ENCODE data around the gene DSG3. TPM values are rescaled to one million over a fixed set of nuclear protein-coding genes. Genes with fewer than 3 reads are reported as not detected.
"Not testable (repeated sequence)": the region's sequence is repeated elsewhere in the genome, so short reads cannot be mapped to it uniquely, and the experiment has no call there.

DSG3 gene
- total RNA-seq, 6 donors from 2014 or later: not detected

- Histone ChIP-seq H3K27me3 (no peaks in the 10 kb centered on the region), H3K9me3 (no peaks in the 10 kb centered on the region), H3K27ac (no peak overlapping the region), H3K36me3 (no peaks in the 10 kb centered on the region), H3K4me1 (no peaks in the 10 kb centered on the region), H3K4me3 (no peak overlapping the region)
- DNase-seq (no peak), ATAC-seq (ENCODE audit: low FRiP score in 2 of 2) (no peak)
- TF ChIP-seq CTCF (IDR thresholded peaks at IDR 0.05) (no peak), EP300 (IDR thresholded peaks at IDR 0.05) (no peak), POLR2AphosphoS5 (IDR thresholded peaks at IDR 0.05) (no peak), POLR2A (IDR thresholded peaks at IDR 0.05) (no peak)
Measured at GRCh38 chr18:31491586-31491985, 44.0 kb downstream of the DSG3 start.

GRCh38 chr18:31492671-31493070, 45.1 kb downstream of the DSG3 start:
- Histone ChIP-seq H3K27ac (no peak overlapping the region), H3K36me3 (no peaks in the 10 kb centered on the region), H3K27me3 (peaks cover 0 to 2% (median 0%) of the 10 kb centered on the region in 4 donors), H3K4me1 (peaks cover 0 to 3% (median under 1%) of the 10 kb centered on the region in 4 donors), H3K9me3 (no peaks in the 10 kb centered on the region), H3K4me3 (no peak overlapping the region)
- TF ChIP-seq POLR2A (IDR thresholded peaks at IDR 0.05): no peak
- TF ChIP-seq CTCF (IDR thresholded peaks at IDR 0.05): no peak
- TF ChIP-seq EP300 (IDR thresholded peaks at IDR 0.05): no peak
- no peak for TF ChIP-seq POLR2AphosphoS5 (IDR thresholded peaks at IDR 0.05)
- 91 to 92% methylated on average over 9 of the region's 9 CpGs for WGBS, 2 donors
- ATAC-seq (ENCODE audit: low FRiP score in 2 of 2) (no peak), DNase-seq (no peak)

GRCh38 chr18:31493171-31493570, 45.6 kb downstream of the DSG3 start:
- Histone ChIP-seq H3K27ac (no peak overlapping the region), H3K4me1 (peaks cover under 1 to 8% (median 5%) of the 10 kb centered on the region in 4 donors), H3K4me3 (no peak overlapping the region), H3K36me3 (no peaks in the 10 kb centered on the region), H3K27me3 (peaks cover 0 to 6% (median 2%) of the 10 kb centered on the region in 4 donors), H3K9me3 (no peaks in the 10 kb centered on the region)
- TF ChIP-seq CTCF (IDR thresholded peaks at IDR 0.05) (no peak), EP300 (IDR thresholded peaks at IDR 0.05) (no peak), POLR2A (IDR thresholded peaks at IDR 0.05) (no peak), POLR2AphosphoS5 (IDR thresholded peaks at IDR 0.05) (no peak)
- DNase-seq: no peak
- 82 to 87% methylated on average over 7 of the region's 7 CpGs for WGBS, 2 donors
- no peak for ATAC-seq (ENCODE audit: low FRiP score in 2 of 2)

- H3K4me3 ChIP-seq: no peak overlapping the region
- TF ChIP-seq CTCF (IDR thresholded peaks at IDR 0.05) (no peak), POLR2A (IDR thresholded peaks at IDR 0.05) (no peak), POLR2AphosphoS5 (IDR thresholded peaks at IDR 0.05) (no peak), EP300 (IDR thresholded peaks at IDR 0.05) (no peak)
- no peaks in the 10 kb centered on the region for H3K9me3 ChIP-seq
- ATAC-seq (ENCODE audit: low FRiP score in 2 of 2): no peak
- peaks cover 5 to 16% (median 8%) of the 10 kb centered on the region in 4 donors for H3K4me1 ChIP-seq
- H3K27me3 ChIP-seq: peaks cover 0 to 8% (median 4%) of the 10 kb centered on the region in 4 donors
- H3K36me3 ChIP-seq: no peaks in the 10 kb centered on the region
- no peak overlapping the region for H3K27ac ChIP-seq
- no peak for DNase-seq
Measured at GRCh38 chr18:31493941-31494340, 46.4 kb downstream of the DSG3 start.

- H3K27ac ChIP-seq; DNase-seq; H3K9me3 ChIP-seq; H3K36me3 ChIP-seq; H3K27me3 ChIP-seq; H3K4me3 ChIP-seq; ATAC-seq (ENCODE audit: low FRiP score in 2 of 2): not testable (repeated sequence)
- peaks cover 5 to 16% (median 8%) of the 10 kb centered on the region in 4 donors for H3K4me1 ChIP-seq
- whole genome bisulfite sequencing, 2 donors: 67 to 78% methylated on average over 2 of the region's 2 CpGs
Measured at GRCh38 chr18:31494705-31495244, 47.2 kb downstream of the DSG3 start.

All from upper lobe of left lung (tissue), 6 donors.